ENCODE results near the gene SCAF1.

Gene SCAF1

GRCh38 chr19:49599378-49600295, 42.4 kb upstream of the SCAF1 start:
- DNase-seq (ENCODE audit: low read depth, low spot score) = no peak
- TF ChIP-seq CTCF (IDR thresholded peaks at IDR 0.05; ENCODE audit: insufficient read depth, low read length, missing control alignments) = no peak
- no peak overlapping the region for H3K4me3 ChIP-seq (ENCODE audit: low read depth, low read length)
- POLR2A ChIA-PET = no interaction called here
- CTCF ChIA-PET = interaction anchor here (1.0 to 1.3 kb wide), 2 partner anchors 30 to 81 kb away, joined by 3 to 6 read pairs; no protein-coding TSS in a partner anchor

- ChIA-PET CTCF (interaction anchor here (0.9 to 2.2 kb wide), 2 partner anchors 8 to 32 kb away, joined by 3 to 8 read pairs; no protein-coding TSS in a partner anchor), POLR2A (no interaction called here)
- DNase-seq (ENCODE audit: low read depth, low spot score) = no peak
- no peak for TF ChIP-seq CTCF (IDR thresholded peaks at IDR 0.05; ENCODE audit: insufficient read depth, low read length, missing control alignments)
- H3K4me3 ChIP-seq (ENCODE audit: low read depth, low read length) = no peak overlapping the region
Observed at GRCh38 chr19:49601482-49602038, 40.4 kb upstream of the SCAF1 start.

GRCh38 chr19:49602806-49603205, 39.2 kb upstream of the SCAF1 start:
- H3K4me3 ChIP-seq (ENCODE audit: low read depth, low read length) = no peak overlapping the region
- POLR2A ChIA-PET = no interaction called here
- CTCF ChIA-PET = interaction anchor here (0.9 to 2.2 kb wide), 2 partner anchors 9 to 33 kb away, joined by 3 to 8 read pairs; no protein-coding TSS in a partner anchor
- TF ChIP-seq CTCF (IDR thresholded peaks at IDR 0.05; ENCODE audit: insufficient read depth, low read length, missing control alignments) = no peak
- no peak for DNase-seq (ENCODE audit: low read depth, low spot score)

GRCh38 chr19:49605605-49606004, 36.4 kb upstream of the SCAF1 start:
- POLR2A ChIA-PET = no interaction called here
- H3K4me3 ChIP-seq (ENCODE audit: low read depth, low read length) = no peak overlapping the region
- no peak for TF ChIP-seq CTCF (IDR thresholded peaks at IDR 0.05; ENCODE audit: insufficient read depth, low read length, missing control alignments)
- CTCF ChIA-PET = interaction anchor here (1.9 kb wide), 1 partner anchor 13 kb away, joined by 8 read pairs; no protein-coding TSS in a partner anchor
- no peak for DNase-seq (ENCODE audit: low read depth, low spot score)

- POLR2A ChIA-PET = no interaction called here
- CTCF ChIA-PET = interaction anchor here (0.6 kb wide), 1 partner anchor 22 kb away, joined by 3 read pairs; no protein-coding TSS in a partner anchor
- DNase-seq (ENCODE audit: low read depth, low spot score) = no peak
- H3K4me3 ChIP-seq (ENCODE audit: low read depth, low read length) = no peak overlapping the region
- TF ChIP-seq CTCF (IDR thresholded peaks at IDR 0.05; ENCODE audit: insufficient read depth, low read length, missing control alignments) = no peak
Observed at GRCh38 chr19:49609499-49610092, 32.4 kb upstream of the SCAF1 start.

GRCh38 chr19:49613374-49613773, 28.6 kb upstream of the SCAF1 start:
- ChIA-PET CTCF (interaction anchor here (1.3 kb wide), 1 partner anchor 43 kb away, joined by 4 read pairs; no protein-coding TSS in a partner anchor), POLR2A (interaction anchor here (0.6 kb wide), 1 partner anchor 117 kb away, joined by 4 read pairs; the partner anchor contains the start of gene RPS11)
- no peak for DNase-seq (ENCODE audit: low read depth, low spot score)

More at GRCh38 chr19:49613374-49613773, 28.6 kb upstream of the SCAF1 start:
- no peak for TF ChIP-seq CTCF (IDR thresholded peaks at IDR 0.05; ENCODE audit: insufficient read depth, low read length, missing control alignments)
- H3K4me3 ChIP-seq (ENCODE audit: low read depth, low read length) = no peak overlapping the region

All from AG04449 (cell line).